Neural progenitor cell (in vitro differentiated cells): ENCODE data around the gene KIF9.

Source experiments
- EZH2 ChIP-seq: fragments of 200-600 bp; sonication (generic); IDR thresholded peaks from 2 replicates; pipeline ENCODE4 v1.6.1; 2017; ENCODE audit warnings: antibody characterized with exemption, mild to moderate bottlenecking, moderate library complexity
- EZH2phosphoT487 ChIP-seq: fragments of 200-600 bp; sonication (generic); IDR thresholded peaks from 2 replicates; pipeline ENCODE4 v1.6.1; 2017; ENCODE audit warnings: antibody characterized with exemption
- TF ChIP-seq, protein P1 (sequence below): fragments of 200-600 bp; sonication (generic); IDR thresholded peaks from 2 replicates; pipeline ENCODE4 v1.5.1; 2017; ENCODE audit warnings: antibody characterized with exemption, mild to moderate bottlenecking

DNA sequence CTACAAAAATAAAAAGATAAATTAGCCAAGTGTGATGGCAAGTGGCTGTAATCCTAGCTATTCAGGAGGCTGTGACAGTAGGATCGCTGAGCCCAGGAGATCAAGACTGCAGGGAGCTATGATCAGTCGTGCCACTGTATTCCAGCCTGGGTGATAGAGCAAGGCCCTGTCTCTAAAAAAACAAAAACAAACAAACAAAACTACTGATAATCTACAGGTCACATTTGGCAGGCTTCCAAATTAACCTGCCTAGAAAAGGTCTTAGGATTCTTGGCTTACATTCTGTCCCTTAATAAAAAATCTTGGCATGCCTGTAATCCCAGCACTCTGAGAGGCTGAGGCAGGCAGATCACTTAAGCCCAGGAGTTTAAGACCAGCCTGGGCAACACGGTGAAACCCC is 85.3 kb downstream of the KIF9 start:
- TF ChIP-seq EZH2, result no peak
- TF ChIP-seq, protein P1, sequence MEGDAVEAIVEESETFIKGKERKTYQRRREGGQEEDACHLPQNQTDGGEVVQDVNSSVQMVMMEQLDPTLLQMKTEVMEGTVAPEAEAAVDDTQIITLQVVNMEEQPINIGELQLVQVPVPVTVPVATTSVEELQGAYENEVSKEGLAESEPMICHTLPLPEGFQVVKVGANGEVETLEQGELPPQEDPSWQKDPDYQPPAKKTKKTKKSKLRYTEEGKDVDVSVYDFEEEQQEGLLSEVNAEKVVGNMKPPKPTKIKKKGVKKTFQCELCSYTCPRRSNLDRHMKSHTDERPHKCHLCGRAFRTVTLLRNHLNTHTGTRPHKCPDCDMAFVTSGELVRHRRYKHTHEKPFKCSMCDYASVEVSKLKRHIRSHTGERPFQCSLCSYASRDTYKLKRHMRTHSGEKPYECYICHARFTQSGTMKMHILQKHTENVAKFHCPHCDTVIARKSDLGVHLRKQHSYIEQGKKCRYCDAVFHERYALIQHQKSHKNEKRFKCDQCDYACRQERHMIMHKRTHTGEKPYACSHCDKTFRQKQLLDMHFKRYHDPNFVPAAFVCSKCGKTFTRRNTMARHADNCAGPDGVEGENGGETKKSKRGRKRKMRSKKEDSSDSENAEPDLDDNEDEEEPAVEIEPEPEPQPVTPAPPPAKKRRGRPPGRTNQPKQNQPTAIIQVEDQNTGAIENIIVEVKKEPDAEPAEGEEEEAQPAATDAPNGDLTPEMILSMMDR, result no peak
- no peak for TF ChIP-seq EZH2phosphoT487
